Epithelial cell of proximal tubule (primary cell): ENCODE measurements around the gene AK2. TPM values are rescaled to one million over a fixed set of nuclear protein-coding genes. Genes with fewer than 3 reads are reported as not detected.

ENCODE experiments used
- DNase-seq: peaks from one replicate; pipeline ENCODE4 v3.0.0-alpha.2; 2011; ENCODE audit warnings: low read depth
- H3K4me3 ChIP-seq: 2 replicates; pipeline ENCODE4 v1.5.1; 2011; ENCODE audit warnings: low read depth, mild to moderate bottlenecking, low read length
- CTCF ChIP-seq: conservative IDR thresholded peaks from 2 replicates; pipeline ENCODE4 v1.5.1; 2012; ENCODE audit warnings: low read depth, mild to moderate bottlenecking, low read length
- total RNA-seq: library from RNA; depleted of rRNA; stranded (reverse); fragments of >200 nt; gene quantifications from 2 replicates; pipeline ENCODE4 v1.2.3, GENCODE V29; 2015

AK2 gene
- total RNA-seq, 1 donor from 2014 or later, result 276 TPM

DNA sequence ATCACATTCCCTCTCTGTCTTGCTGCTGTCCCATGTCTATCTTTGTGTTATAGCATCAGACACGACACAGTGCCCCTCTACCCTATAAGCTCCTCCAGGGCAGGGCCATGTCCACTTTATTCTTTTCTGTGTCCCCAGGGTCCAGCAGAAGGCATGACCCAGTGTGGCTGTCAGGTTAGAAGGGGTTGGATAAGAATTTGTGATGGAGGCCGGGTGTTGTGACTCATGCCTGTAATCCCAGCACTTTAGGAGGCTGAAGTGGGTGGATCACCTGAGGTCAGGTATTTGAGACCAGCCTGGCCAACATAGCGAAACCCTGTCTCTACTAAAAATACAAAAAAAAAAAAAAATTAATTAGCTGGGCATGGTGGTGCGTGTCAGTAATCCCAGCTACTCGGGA is 45.8 kb downstream of the AK2 start:
- no peak for TF ChIP-seq CTCF
- no peak overlapping the region for H3K4me3 ChIP-seq
- DNase-seq, result no peak

DNA sequence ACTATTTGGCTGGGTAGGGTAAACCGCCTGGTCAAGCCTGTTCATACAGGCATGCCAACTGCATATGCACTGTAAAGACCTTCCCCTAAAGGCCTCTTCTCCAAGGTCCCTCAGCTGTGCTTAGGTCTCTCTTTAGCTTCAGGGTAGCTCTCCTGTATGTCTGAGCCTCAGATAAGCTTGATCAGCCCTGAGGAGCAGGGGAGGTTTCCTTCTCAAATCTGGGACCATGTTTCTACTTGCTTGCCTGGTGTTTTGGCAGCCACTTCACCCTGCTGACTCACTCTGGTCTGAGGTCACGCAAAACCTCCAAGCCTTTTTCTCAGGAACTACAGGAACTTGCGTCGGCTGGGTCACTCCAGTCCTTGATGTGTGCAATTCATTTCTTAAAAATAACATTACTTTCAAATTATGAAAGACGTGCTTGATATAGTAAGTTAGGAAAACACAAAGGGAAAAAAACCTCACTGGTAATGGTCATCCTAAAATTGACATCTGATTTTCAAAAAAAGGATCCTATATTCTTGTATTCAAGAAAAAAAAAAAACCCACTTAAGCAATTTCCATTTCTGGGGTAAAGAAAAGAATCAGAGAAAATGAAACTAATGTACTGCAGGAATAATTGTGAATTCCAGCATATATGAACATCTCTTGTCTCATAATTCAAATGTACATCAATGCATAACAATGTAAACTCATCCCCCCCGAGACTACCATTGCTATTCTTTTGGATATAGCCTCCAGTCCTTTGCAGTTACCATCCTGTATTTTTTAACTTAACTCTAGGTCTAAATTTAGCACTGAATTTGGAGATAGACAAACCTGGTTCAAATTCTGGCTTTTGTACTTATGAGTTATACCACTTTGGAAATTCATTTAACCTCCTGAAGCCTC is 47.3 kb downstream of the AK2 start:
- H3K4me3 ChIP-seq, result no peak overlapping the region
- TF ChIP-seq CTCF, result no peak
- DNase-seq, result no peak

GRCh38 chr1:32988665-32989064 is 48.0 kb downstream of the AK2 start:
- DNase-seq, result no peak
- H3K4me3 ChIP-seq, result no peak overlapping the region
- TF ChIP-seq CTCF, result no peak

GRCh38 chr1:32985226-32985625 is 51.5 kb downstream of the AK2 start:
- no peak for TF ChIP-seq CTCF
- no peak overlapping the region for H3K4me3 ChIP-seq
- DNase-seq, result no peak

GRCh38 chr1:32984455-32985171 is 52.1 kb downstream of the AK2 start:
- no peak for TF ChIP-seq CTCF
- DNase-seq, result no peak
- no peak overlapping the region for H3K4me3 ChIP-seq

DNA sequence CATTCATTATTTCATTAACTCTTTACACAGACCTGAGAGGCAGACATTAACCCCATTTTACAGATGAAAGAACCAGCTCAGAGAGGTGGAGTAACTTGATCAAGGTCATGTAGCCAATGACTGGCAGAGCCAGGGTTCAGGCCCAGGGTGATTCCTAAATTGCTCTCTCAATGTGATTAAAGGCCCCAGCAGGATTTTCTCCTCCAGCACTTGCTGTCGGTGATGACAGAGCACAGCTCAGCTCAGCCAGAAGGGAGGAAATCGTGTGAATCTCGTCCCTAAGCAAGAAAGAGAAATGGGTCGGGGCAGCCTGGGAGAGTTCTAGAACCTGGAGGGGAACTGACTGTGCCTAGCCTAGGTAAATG is 52.6 kb downstream of the AK2 start:
- H3K4me3 ChIP-seq, result no peak overlapping the region
- TF ChIP-seq CTCF, result no peak
- no peak for DNase-seq
